Bronchial smooth muscle cell (primary cell): ENCODE data around the gene TOX3. TPM values are rescaled to one million over a fixed set of nuclear protein-coding genes. Genes with fewer than 3 reads are reported as not detected.

Source experiments
- total RNA-seq: library from RNA; depleted of rRNA; stranded (reverse); fragments of >200 nt; gene quantifications from 2 replicates; pipeline ENCODE4 v1.2.1, GENCODE V29; 2014

Gene TOX3
- total RNA-seq = not detected in 2 replicates

DNA sequence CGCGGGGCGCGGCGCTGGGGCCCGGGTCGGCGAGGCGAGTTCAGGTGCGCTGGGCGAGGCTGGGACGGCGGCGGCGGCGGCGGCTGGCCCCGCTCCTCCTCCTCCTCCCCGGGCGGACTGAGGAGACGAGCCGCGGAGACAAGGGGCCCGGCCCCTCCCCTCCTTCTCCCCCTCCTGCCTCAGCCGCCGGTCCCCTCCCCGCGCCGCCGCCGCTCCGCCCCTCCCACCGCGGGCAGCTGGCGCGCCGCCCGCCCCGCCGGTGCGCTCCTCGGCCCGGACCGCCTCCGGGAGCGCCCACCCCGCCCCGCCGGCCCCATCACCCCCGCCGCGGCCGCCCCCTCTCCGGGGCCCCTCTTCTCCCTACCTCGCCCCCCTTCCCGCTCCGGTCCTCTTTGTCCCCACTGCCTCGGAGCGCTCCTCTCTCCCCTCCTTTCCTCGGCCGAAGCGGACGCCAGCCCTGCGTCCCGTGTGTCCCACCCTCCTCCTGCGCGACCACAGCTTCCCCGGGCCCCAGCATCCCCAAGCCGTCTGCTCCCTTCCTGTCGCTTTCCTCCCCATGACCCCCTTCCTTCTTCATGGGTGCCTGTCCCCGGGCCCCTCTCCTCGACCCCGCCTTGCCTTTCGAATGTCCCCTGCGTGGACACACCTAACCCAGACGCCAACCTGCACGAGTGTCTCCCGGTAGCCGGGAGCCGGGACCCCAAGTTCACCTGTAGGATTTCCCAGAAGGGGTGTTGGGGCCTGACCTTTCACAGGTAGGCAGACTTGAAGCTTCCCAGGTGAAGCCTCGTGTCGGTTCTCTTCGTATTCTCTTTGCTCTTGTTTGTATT, at the start of gene TOX3:
TSS of gene TOX3 (minus strand) at position 140 of the 830 bp plus-strand sequence. CDS start 420 bp downstream, outside the sequence.

